Lung (tissue), 12 donors: ENCODE measurements around the gene TTC32. TPM values are rescaled to one million over a fixed set of nuclear protein-coding genes. Genes with fewer than 3 reads are reported as not detected.

ENCODE experiments used
- ATAC-seq: fragments of 200-7000 bp; cut with Tn5 transposase; one replicate; pipeline ENCODE4 v1.9.1; 2020; ENCODE audit warnings: moderate number of reproducible peaks; ENCODE audit not compliant: insufficient read depth, low FRiP score
- DNase-seq, 3 donors: peaks; one replicate each; pipeline ENCODE4 v3.0.0-alpha.2; 2013 to 2017
- H3K27ac ChIP-seq, 2 donors: one replicate each; pipeline ENCODE4 v1.5.1; 2013; ENCODE audit warnings: mild to moderate bottlenecking in 2 of 2, moderate library complexity in 2 of 2, control low read depth in 1 of 2, inconsistent platforms in 1 of 2, low read depth in 1 of 2, low read length in 1 of 2
- H3K27me3 ChIP-seq, 3 donors: one replicate each; pipeline ENCODE4 v1.5.1; 2013; ENCODE audit warnings: low read length in 2 of 3; ENCODE audit not compliant: control insufficient read depth in 3 of 3, insufficient read depth in 3 of 3
- H3K36me3 ChIP-seq, 4 donors: one replicate each; pipeline ENCODE4 v1.5.1; 2013; ENCODE audit warnings: low read length in 4 of 4, mild to moderate bottlenecking in 1 of 4, moderate library complexity in 1 of 4; ENCODE audit not compliant: control insufficient read depth in 4 of 4, insufficient read depth in 4 of 4
- H3K4me1 ChIP-seq, 5 donors: one replicate each; pipeline ENCODE4 v1.5.1; 2013; ENCODE audit warnings: low read length in 5 of 5, mild to moderate bottlenecking in 2 of 5, moderate library complexity in 1 of 5; ENCODE audit not compliant: control insufficient read depth in 5 of 5, insufficient read depth in 5 of 5
- H3K4me3 ChIP-seq: one replicate; pipeline ENCODE4 v1.5.1; 2013; ENCODE audit warnings: mild to moderate bottlenecking, control low read depth, moderate library complexity
- H3K9ac ChIP-seq, 2 donors: one replicate each; pipeline ENCODE4 v1.5.1; 2013; ENCODE audit warnings: low read length in 2 of 2, control low read depth in 1 of 2; ENCODE audit not compliant: insufficient read depth in 1 of 2
- H3K9me3 ChIP-seq, 4 donors: one replicate each; pipeline ENCODE4 v1.5.1; 2013; ENCODE audit warnings: low read length in 3 of 4, mild to moderate bottlenecking in 1 of 4, moderate library complexity in 1 of 4; ENCODE audit not compliant: control insufficient read depth in 4 of 4, insufficient read depth in 3 of 4
- WGBS, 2 donors: extraction: QIAGEN DNeasy Blood & Tissue Kit; methylation state at CpG; one replicate each; pipeline ENCODE4 v1.1.7; 2013; 5-methylcytosine and 5-hydroxymethylcytosine counted together
- polyA plus RNA-seq, 2 donors: library from polyadenylated mRNA; stranded (reverse); fragments of 200-250 nt; gene quantifications; one replicate each; pipeline ENCODE4 v1.2.1, GENCODE V29; 2013
- total RNA-seq, 2 donors: library from RNA; depleted of rRNA in 1 of 2; stranded (reverse); fragments of >200 nt in 1 of 2; gene quantifications; one replicate each; pipeline ENCODE4 v1.2.1, GENCODE V29; 2014 to 2021
- TF ChIP-seq, protein P1 (sequence below): IDR thresholded peaks from 2 replicates; pipeline ENCODE4 v1.5.1; 2012; ENCODE audit warnings: mild to moderate bottlenecking; ENCODE audit errors: control extremely low read depth, extremely low read depth
- donor health status: control.
- donor health status: control.
- donor health status: Bipolar disorder and iron deficiency.
- donor health status: healthy.
- donor health status: DM: yes; HTN: yes; CAD: no.

The TTC32 gene
- total and polyA plus RNA-seq, 4 donors, result 11.5 to 47.3 (median 16.2) TPM

GRCh38 chr2:19851116-19851695 lies 50.6 kb downstream of the TTC32 start:
- ATAC-seq (no peak), DNase-seq (no peak)
- Histone ChIP-seq H3K4me3 (no peak overlapping the region), H3K4me1 (peaks cover 0 to 12% (median 0%) of the 10 kb centered on the region in 5 donors), H3K36me3 (no peaks in the 10 kb centered on the region), H3K9ac (no peak overlapping the region), H3K9me3 (no peaks in the 10 kb centered on the region), H3K27ac (no peak overlapping the region), H3K27me3 (no peaks in the 10 kb centered on the region)
- WGBS, 2 donors, result 74 to 76% methylated on average over 7 of the region's 7 CpGs
- TF ChIP-seq, protein P1, sequence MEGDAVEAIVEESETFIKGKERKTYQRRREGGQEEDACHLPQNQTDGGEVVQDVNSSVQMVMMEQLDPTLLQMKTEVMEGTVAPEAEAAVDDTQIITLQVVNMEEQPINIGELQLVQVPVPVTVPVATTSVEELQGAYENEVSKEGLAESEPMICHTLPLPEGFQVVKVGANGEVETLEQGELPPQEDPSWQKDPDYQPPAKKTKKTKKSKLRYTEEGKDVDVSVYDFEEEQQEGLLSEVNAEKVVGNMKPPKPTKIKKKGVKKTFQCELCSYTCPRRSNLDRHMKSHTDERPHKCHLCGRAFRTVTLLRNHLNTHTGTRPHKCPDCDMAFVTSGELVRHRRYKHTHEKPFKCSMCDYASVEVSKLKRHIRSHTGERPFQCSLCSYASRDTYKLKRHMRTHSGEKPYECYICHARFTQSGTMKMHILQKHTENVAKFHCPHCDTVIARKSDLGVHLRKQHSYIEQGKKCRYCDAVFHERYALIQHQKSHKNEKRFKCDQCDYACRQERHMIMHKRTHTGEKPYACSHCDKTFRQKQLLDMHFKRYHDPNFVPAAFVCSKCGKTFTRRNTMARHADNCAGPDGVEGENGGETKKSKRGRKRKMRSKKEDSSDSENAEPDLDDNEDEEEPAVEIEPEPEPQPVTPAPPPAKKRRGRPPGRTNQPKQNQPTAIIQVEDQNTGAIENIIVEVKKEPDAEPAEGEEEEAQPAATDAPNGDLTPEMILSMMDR, result no peak

GRCh38 chr2:19850056-19851050 lies 51.4 kb downstream of the TTC32 start:
- H3K27ac ChIP-seq, result no peak overlapping the region
- no peak overlapping the region for H3K9ac ChIP-seq
- H3K9me3 ChIP-seq, result no peaks in the 10 kb centered on the region
- no peak overlapping the region for H3K4me3 ChIP-seq
- ATAC-seq (no peak), DNase-seq (no peak)
- WGBS, 2 donors, result 88 to 89% methylated on average over 14 of the region's 14 CpGs
- H3K27me3 ChIP-seq, result no peaks in the 10 kb centered on the region
- TF ChIP-seq, protein P1, result no peak
- H3K4me1 ChIP-seq, result peaks cover 0 to 5% (median 0%) of the 10 kb centered on the region in 5 donors
- no peaks in the 10 kb centered on the region for H3K36me3 ChIP-seq

DNA sequence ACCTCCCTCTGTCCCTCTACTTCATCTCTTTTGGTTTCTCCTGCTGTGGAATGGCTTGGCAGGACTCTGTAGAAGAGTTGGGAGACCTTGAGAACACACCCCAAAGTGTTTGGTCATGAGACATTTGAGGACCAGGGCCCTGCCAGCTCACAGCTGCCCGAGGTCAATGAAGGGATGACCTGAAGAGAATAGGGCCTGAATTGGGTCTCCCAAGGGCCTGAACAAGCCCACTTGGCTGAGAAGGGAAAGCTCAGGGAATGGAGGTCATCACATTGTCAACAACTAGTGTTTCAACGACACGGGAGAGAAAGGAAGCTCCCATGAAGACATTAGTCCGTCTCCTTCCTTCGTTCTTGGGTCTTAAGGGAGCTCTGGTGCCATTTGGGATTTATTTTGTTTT lies 52.8 kb downstream of the TTC32 start:
- no peak overlapping the region for H3K9ac ChIP-seq
- H3K27me3 ChIP-seq, result no peaks in the 10 kb centered on the region
- H3K36me3 ChIP-seq, result no peaks in the 10 kb centered on the region
- TF ChIP-seq, protein P1, result no peak
- no peak overlapping the region for H3K4me3 ChIP-seq
- WGBS, 2 donors, result 91 to 94% methylated on average over 5 of the region's 5 CpGs
- no peak overlapping the region for H3K27ac ChIP-seq
- no peaks in the 10 kb centered on the region for H3K4me1 ChIP-seq
- ATAC-seq (no peak), DNase-seq (no peak)
- no peaks in the 10 kb centered on the region for H3K9me3 ChIP-seq
